ENCODE data around the gene SYT3. TPM values are rescaled to one million over a fixed set of nuclear protein-coding genes. Genes with fewer than 3 reads are reported as not detected.

Gene SYT3
- total RNA-seq, 1 experiment from 2014 or later, result not detected

GRCh38 chr19:50662651-50663481 lies 23.2 kb upstream of the SYT3 start:
- DNase-seq (ENCODE audit: low spot score), result no peak

- DNase-seq (ENCODE audit: low spot score), result no peak
These were observed 22.3 kb upstream of the SYT3 start for GRCh38 chr19:50661766-50662650.

- no peak for DNase-seq (ENCODE audit: low spot score)
These were observed 21.3 kb upstream of the SYT3 start for GRCh38 chr19:50661023-50661422.

- DNase-seq (ENCODE audit: low spot score), result no peak
These were observed 20.3 kb upstream of the SYT3 start for GRCh38 chr19:50660088-50660366.

GRCh38 chr19:50659318-50660087 lies 19.8 kb upstream of the SYT3 start:
- no peak for DNase-seq (ENCODE audit: low spot score)

- DNase-seq (ENCODE audit: low spot score), result no peak
These were observed 19.0 kb upstream of the SYT3 start for GRCh38 chr19:50658441-50659317.

GRCh38 chr19:50657712-50658440 lies 18.2 kb upstream of the SYT3 start:
- DNase-seq (ENCODE audit: low spot score), result no peak

GRCh38 chr19:50657222-50657669 lies 17.6 kb upstream of the SYT3 start:
- no peak for DNase-seq (ENCODE audit: low spot score)

- DNase-seq (ENCODE audit: low spot score), result peak; percentile 56
These were observed 15.2 kb upstream of the SYT3 start for GRCh38 chr19:50654882-50655281.

GRCh38 chr19:50652722-50653121 lies 13.0 kb upstream of the SYT3 start:
- DNase-seq (ENCODE audit: low spot score), result no peak

GRCh38 chr19:50651174-50651573 lies 11.5 kb upstream of the SYT3 start:
- DNase-seq (ENCODE audit: low spot score), result no peak

- DNase-seq (ENCODE audit: low spot score), result peak; percentile 63
These were observed 10.0 kb upstream of the SYT3 start, which contains the start of gene C19orf81 for GRCh38 chr19:50649433-50650391. C19orf81 (plus strand) TSS chr19:50649445; CDS start chr19:50649445, 0 bp downstream.

GRCh38 chr19:50648659-50649058 lies 9.0 kb upstream of the SYT3 start:
- DNase-seq (ENCODE audit: low spot score), result no peak

GRCh38 chr19:50647879-50648615 lies 8.4 kb upstream of the SYT3 start:
- DNase-seq (ENCODE audit: low spot score), result no peak

- DNase-seq (ENCODE audit: low spot score), result no peak
These were observed 6.6 kb upstream of the SYT3 start for GRCh38 chr19:50646074-50646807.

GRCh38 chr19:50645107-50645506 lies 5.4 kb upstream of the SYT3 start:
- no peak for DNase-seq (ENCODE audit: low spot score)

- no peak for DNase-seq (ENCODE audit: low spot score)
These were observed 4.7 kb upstream of the SYT3 start for GRCh38 chr19:50644315-50644915.

All from HT-29 (cell line).